Epithelial cell of proximal tubule (primary cell): ENCODE measurements around the gene RARS2. TPM values are rescaled to one million over a fixed set of nuclear protein-coding genes. Genes with fewer than 3 reads are reported as not detected.

Source experiments
- DNase-seq: peaks from one replicate; pipeline ENCODE4 v3.0.0-alpha.2; 2011; ENCODE audit warnings: low read depth
- H3K4me3 ChIP-seq: 2 replicates; pipeline ENCODE4 v1.5.1; 2011; ENCODE audit warnings: low read depth, mild to moderate bottlenecking, low read length
- CTCF ChIP-seq: conservative IDR thresholded peaks from 2 replicates; pipeline ENCODE4 v1.5.1; 2012; ENCODE audit warnings: low read depth, mild to moderate bottlenecking, low read length
- total RNA-seq: library from RNA; depleted of rRNA; stranded (reverse); fragments of >200 nt; gene quantifications from 2 replicates; pipeline ENCODE4 v1.2.3, GENCODE V29; 2015

Gene RARS2
- total RNA-seq, 1 donor from 2014 or later: 15.8 TPM

GRCh38 chr6:87465051-87465450 lies 124.7 kb downstream of the RARS2 start:
- DNase-seq: no peak

More at GRCh38 chr6:87465051-87465450, 124.7 kb downstream of the RARS2 start:
- no peak overlapping the region for H3K4me3 ChIP-seq
- TF ChIP-seq CTCF: no peak

Other genes with a start within 250 kb of the RARS2 start
- gene C6orf163, start 245.2 kb downstream of the RARS2 start, total RNA-seq: 0.58 TPM in 1 of 2 replicates, not detected in the other
- 0.40 and 1.2 TPM in 2 replicates for gene CFAP206, start 182.0 kb downstream of the RARS2 start, total RNA-seq
- 9.5 and 10.5 TPM in 2 replicates for gene SLC35A1, start 117.0 kb downstream of the RARS2 start, total RNA-seq
- gene ORC3, start 148 bp upstream of the RARS2 start, total RNA-seq: 28.4 and 29.7 TPM in 2 replicates
- gene AKIRIN2, start 112.2 kb upstream of the RARS2 start, total RNA-seq: 23.6 and 25.0 TPM in 2 replicates